SK-N-SH (cell line): ENCODE measurements around the gene PPP1R8. TPM values are rescaled to one million over a fixed set of nuclear protein-coding genes. Genes with fewer than 3 reads are reported as not detected.

Source experiments
- CTCF ChIA-PET: fragments of 300-600, 350-600 bp; formaldehyde crosslinking; extraction: SDS; loops from one replicate; lab custom pipeline; 2021; lab: Yijun Ruan, JAX
- POLR2A ChIA-PET: fragments of 350-600 bp; sonication (Branson Sonifier 250); formaldehyde crosslinking; extraction: SDS; loops from one replicate; lab custom pipeline; 2020; ENCODE audit warnings: antibody characterized with exemption, inconsistent platforms; lab: Yijun Ruan, JAX
- DNase-seq: peaks from one replicate; pipeline ENCODE4 v3.0.0; 2012
- H2AFZ ChIP-seq: fragments of 200-600 bp; sonication (generic); 2 replicates; pipeline ENCODE4 v1.8.1; 2016; ENCODE audit warnings: antibody characterized with exemption, mild to moderate bottlenecking, low read depth
- H3F3A ChIP-seq: fragments of 200-600 bp; sonication (generic); replicated peaks from 2 replicates; pipeline ENCODE3; 2016; ENCODE audit warnings: antibody characterized with exemption, mild to moderate bottlenecking; ENCODE audit not compliant: insufficient read depth
- H3K27ac ChIP-seq, 2 experiments: fragments of 200-500 bp in 1 of 2; fragments of 200-600 bp in 1 of 2; sonication (Bioruptor generic) in 1 of 2; sonication (generic), shearing (Covaris generic) in 1 of 2; 2 replicates each; pipeline versions ENCODE4 v1.5.1 to v1.6.1; 2014 to 2016; ENCODE audit warnings: low read depth in 2 of 2, inconsistent platforms in 1 of 2, low read length in 1 of 2, mild to moderate bottlenecking in 1 of 2, mixed read lengths in 1 of 2
- H3K27me3 ChIP-seq: fragments of 200-600 bp; sonication (generic), shearing (Covaris generic); 2 replicates; pipeline ENCODE4 v1.6.1; 2016; ENCODE audit warnings: mixed run types; ENCODE audit not compliant: insufficient read depth
- H3K36me3 ChIP-seq, 2 experiments: fragments of 200-500 bp in 1 of 2; fragments of 200-600 bp in 1 of 2; sonication (Bioruptor generic) in 1 of 2; sonication (generic) in 1 of 2; replicated peaks in 1 of 2; 2 replicates each; pipeline versions ENCODE3 to v1.5.1; 2014 to 2016; ENCODE audit warnings: low read length in 1 of 2, mild to moderate bottlenecking in 1 of 2; ENCODE audit not compliant: insufficient read depth in 2 of 2, control insufficient read depth in 1 of 2
- H3K4me1 ChIP-seq, 2 experiments: fragments of 200-500 bp in 1 of 2; fragments of 200-600 bp in 1 of 2; sonication (Bioruptor generic) in 1 of 2; sonication (generic), shearing (Covaris generic) in 1 of 2; 2 replicates each; pipeline versions ENCODE4 v1.5.1 to v1.6.1; 2014 to 2016; ENCODE audit warnings: low read depth in 1 of 2, low read length in 1 of 2, mixed run types in 1 of 2; ENCODE audit not compliant: insufficient read depth in 2 of 2, control insufficient read depth in 1 of 2
- H3K4me2 ChIP-seq: fragments of 200-600 bp; sonication (generic), shearing (Covaris generic); 2 replicates; pipeline ENCODE4 v1.6.1; 2017; ENCODE audit warnings: mixed run types
- H3K4me3 ChIP-seq, 2 experiments: fragments of 200-500 bp in 1 of 2; fragments of 200-600 bp in 1 of 2; sonication (Bioruptor generic) in 1 of 2; sonication (generic), shearing (Covaris generic) in 1 of 2; 2 replicates each; pipeline versions ENCODE4 v1.5.1 to v1.8.1; 2014 to 2016; ENCODE audit warnings: low read depth in 2 of 2, inconsistent platforms in 1 of 2, low read length in 1 of 2, mild to moderate bottlenecking in 1 of 2, mixed read lengths in 1 of 2, moderate library complexity in 1 of 2
- H3K79me2 ChIP-seq: fragments of 200-600 bp; sonication (generic); 2 replicates; pipeline ENCODE4 v1.8.1; 2017; ENCODE audit warnings: mild to moderate bottlenecking; ENCODE audit not compliant: insufficient read depth
- H3K9ac ChIP-seq: fragments of 200-600 bp; sonication (generic); 2 replicates; pipeline ENCODE4 v1.6.1; 2017; ENCODE audit warnings: mixed run types
- H3K9me2 ChIP-seq: fragments of 200-600 bp; sonication (generic); 2 replicates; pipeline ENCODE4 v1.6.1; 2017; ENCODE audit warnings: mixed run types
- H3K9me3 ChIP-seq: fragments of 200-600 bp; sonication (generic); 2 replicates; pipeline ENCODE4 v1.6.1; 2017; ENCODE audit warnings: mixed run types, mild to moderate bottlenecking, moderate library complexity
- H4K20me1 ChIP-seq: fragments of 200-600 bp; sonication (generic); 2 replicates; pipeline ENCODE4 v1.6.1; 2017; ENCODE audit warnings: mild to moderate bottlenecking, mixed run types; ENCODE audit not compliant: insufficient read depth
- EZH2phosphoT487 ChIP-seq: fragments of 200-600 bp; sonication (generic); IDR thresholded peaks from 2 replicates; pipeline ENCODE4 v1.6.1; 2017; ENCODE audit warnings: low read depth, mixed run types, mild to moderate bottlenecking, antibody characterized with exemption, moderate library complexity, borderline replicate concordance
- FOSL2 ChIP-seq: IDR thresholded peaks from 2 replicates; pipeline ENCODE4 v1.4.0; 2012; ENCODE audit warnings: low read depth, mild to moderate bottlenecking, moderate library complexity, borderline replicate concordance
- MXI1 ChIP-seq: IDR thresholded peaks from 2 replicates; pipeline ENCODE4 v1.6.1; 2012; ENCODE audit warnings: mild to moderate bottlenecking, low read depth, low read length, improper control_type of control experiment
- NFIC ChIP-seq: IDR thresholded peaks from 2 replicates; pipeline ENCODE4 v1.4.0; 2012; ENCODE audit warnings: borderline replicate concordance
- RFX5 ChIP-seq: IDR thresholded peaks from 2 replicates; pipeline ENCODE4 v1.6.1; 2012; ENCODE audit warnings: mild to moderate bottlenecking, improper control_type of control experiment, low read length
- SIN3A ChIP-seq: IDR thresholded peaks from 2 replicates; pipeline ENCODE4 v1.6.1; 2012; ENCODE audit warnings: low read depth, mild to moderate bottlenecking, low read length, moderate library complexity, borderline replicate concordance
- TCF12 ChIP-seq: IDR thresholded peaks from 2 replicates; pipeline ENCODE4 v1.4.0; 2012
- WGBS: methylation state at CpG from one replicate; pipeline ENCODE4 v1.1.6; 2017; ENCODE audit warnings: low lambda C conversion rate; 5-methylcytosine and 5-hydroxymethylcytosine counted together
- polyA plus RNA-seq, 3 experiments: library from polyadenylated mRNA; depleted of rRNA; stranded (reverse); fragments of >200 nt; gene quantifications; 2 replicates each; pipeline ENCODE4 v1.2.3, GENCODE V29; 2012
- TF ChIP-seq, protein P1 (sequence below): IDR thresholded peaks from 2 replicates; pipeline ENCODE4 v1.4.0; 2012; ENCODE audit warnings: low read depth, borderline replicate concordance
- TF ChIP-seq, protein P2 (sequence below): IDR thresholded peaks from 2 replicates; pipeline ENCODE4 v1.4.0; 2012; ENCODE audit warnings: low read depth

PPP1R8 gene
- polyA plus RNA-seq, 1 of the 3 experiments (the other 2 are of a cell fraction) = 41.8 TPM

DNA sequence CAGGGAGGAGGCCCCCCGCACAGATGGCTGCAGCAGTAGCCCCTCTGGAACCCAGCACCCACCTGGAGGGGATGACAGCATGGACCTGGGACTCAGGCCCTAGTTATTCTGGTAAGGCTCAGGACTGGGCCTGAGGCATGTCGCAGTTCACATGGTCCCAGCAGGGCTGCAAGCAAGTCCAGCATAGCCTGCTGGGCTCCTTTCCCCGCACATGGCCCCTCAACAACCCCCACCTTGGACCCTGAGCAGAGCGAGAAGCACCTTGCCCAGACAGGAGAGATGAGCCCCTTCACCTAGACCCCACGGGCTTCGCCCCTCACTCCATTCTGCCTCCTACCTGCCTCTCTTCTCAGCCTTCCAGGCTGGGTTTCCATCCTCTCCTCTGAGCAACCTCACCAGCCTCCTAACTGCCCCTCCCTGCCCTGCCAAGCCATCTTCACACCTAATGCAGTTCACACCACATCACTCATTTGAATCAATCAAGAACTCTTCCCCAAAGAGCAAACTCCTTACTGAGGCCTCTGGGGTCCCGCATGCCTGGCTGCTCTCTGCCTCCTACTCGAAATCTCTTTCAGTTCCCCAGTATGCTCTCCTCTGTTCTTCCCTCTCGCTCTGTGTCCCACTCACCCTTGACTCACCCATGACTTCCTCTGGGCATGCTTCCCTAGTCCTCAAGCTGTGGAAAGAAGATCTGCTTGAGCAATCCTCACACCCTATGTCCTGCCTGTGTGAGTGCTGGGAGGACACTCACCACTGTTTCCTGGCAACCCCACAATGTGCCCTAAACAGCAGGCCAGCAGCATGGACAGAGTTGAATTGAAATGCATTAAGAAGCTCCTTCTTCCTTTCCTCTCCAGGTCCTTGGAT lies 32.3 kb downstream of the PPP1R8 start:
- POLR2A ChIA-PET = interaction anchor here (0.7 kb wide), 1 partner anchor 10 kb away, joined by 5 read pairs; the partner anchor contains the start of gene THEMIS2

DNA sequence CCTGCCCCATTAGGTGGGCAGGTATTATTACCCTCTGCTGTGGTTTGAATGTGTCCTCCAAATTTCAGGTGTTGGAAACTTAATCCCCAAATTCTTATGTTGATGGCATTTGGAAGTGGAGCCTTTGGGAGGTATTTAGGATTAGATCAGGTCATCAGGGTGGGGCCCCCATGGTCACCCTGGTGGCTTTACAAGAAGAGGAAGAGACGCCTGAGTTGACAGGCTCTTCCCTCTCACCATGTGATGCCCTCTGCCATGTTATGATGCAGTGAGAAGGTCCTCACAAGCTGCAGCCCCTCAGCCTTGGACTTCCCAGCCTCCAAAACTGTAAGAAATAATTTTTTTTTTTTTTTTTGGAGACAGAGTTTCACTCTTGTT lies 32.9 kb downstream of the PPP1R8 start:
- Histone ChIP-seq H3K9me3 (no peaks in the 10 kb centered on the region), H3K27me3 (no peaks in the 10 kb centered on the region), H2AFZ (peak overlapping the region; percentile 50; the same call in 1 of the 2 replicates), H3F3A (peaks cover 3% of the 10 kb centered on the region), H3K4me2 (peak overlapping the region; percentile 39), H3K79me2 (no peaks in the 10 kb centered on the region), H3K36me3 (no peaks in the 10 kb centered on the region), H3K9ac (peak overlapping the region; percentile 52), H3K4me1 (peaks cover 1 to 12% of the 10 kb centered on the region in 2 experiments; a peak in 3 of 4 replicates), H3K27ac (peak overlapping the region in 1 of 2 experiments; percentile 86; a peak in 2 of 4 replicates), H3K9me2 (no peaks in the 10 kb centered on the region), H4K20me1 (no peaks in the 10 kb centered on the region), H3K4me3 (no peak overlapping the region)
- TF ChIP-seq NFIC = no peak
- TF ChIP-seq MXI1 = no peak
- TF ChIP-seq SIN3A = no peak
- TF ChIP-seq, protein P1, sequence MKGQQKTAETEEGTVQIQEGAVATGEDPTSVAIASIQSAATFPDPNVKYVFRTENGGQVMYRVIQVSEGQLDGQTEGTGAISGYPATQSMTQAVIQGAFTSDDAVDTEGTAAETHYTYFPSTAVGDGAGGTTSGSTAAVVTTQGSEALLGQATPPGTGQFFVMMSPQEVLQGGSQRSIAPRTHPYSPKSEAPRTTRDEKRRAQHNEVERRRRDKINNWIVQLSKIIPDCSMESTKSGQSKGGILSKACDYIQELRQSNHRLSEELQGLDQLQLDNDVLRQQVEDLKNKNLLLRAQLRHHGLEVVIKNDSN = no peak
- TF ChIP-seq EZH2phosphoT487 = no peak
- no peak for TF ChIP-seq RFX5
- 80% methylated on average over 1 of the region's 1 CpG for WGBS
- no peak for DNase-seq
- ChIA-PET POLR2A (interaction anchor here (0.7 kb wide), 1 partner anchor 9 kb away, joined by 5 read pairs; the partner anchor contains the start of gene THEMIS2), CTCF (interaction anchor here (1.5 kb wide), 1 partner anchor 138 kb away, joined by 3 read pairs; the partner anchor contains the start of gene FAM76A)

More for the DNA sequence above, 32.3 kb downstream of the PPP1R8 start:
- Histone ChIP-seq H3K27ac (peak overlapping the region in 1 of 2 experiments; percentile 86; a peak in 2 of 4 replicates), H2AFZ (peak overlapping the region; percentile 87; the same call in 1 of the 2 replicates), H3K9me2 (no peaks in the 10 kb centered on the region), H3K36me3 (no peaks in the 10 kb centered on the region), H3F3A (peaks cover 3% of the 10 kb centered on the region), H4K20me1 (no peaks in the 10 kb centered on the region), H3K4me1 (peaks cover 6 to 12% of the 10 kb centered on the region in 2 experiments; a peak in 3 of 4 replicates), H3K79me2 (no peaks in the 10 kb centered on the region), H3K9ac (peak overlapping the region; percentile 52), H3K4me3 (no peak overlapping the region), H3K4me2 (peak overlapping the region; percentile 39), H3K27me3 (no peaks in the 10 kb centered on the region), H3K9me3 (no peaks in the 10 kb centered on the region)
- DNase-seq = no peak
- CTCF ChIA-PET = interaction anchor here (1.5 kb wide), 1 partner anchor 137 kb away, joined by 3 read pairs; the partner anchor contains the start of gene FAM76A
- TF ChIP-seq TCF12 (peak; percentile 42; the same call in 1 of the 2 replicates), RFX5 (no peak), FOSL2 (peak; percentile 22; the same call in 1 of the 2 replicates)
- TF ChIP-seq, protein P2, sequence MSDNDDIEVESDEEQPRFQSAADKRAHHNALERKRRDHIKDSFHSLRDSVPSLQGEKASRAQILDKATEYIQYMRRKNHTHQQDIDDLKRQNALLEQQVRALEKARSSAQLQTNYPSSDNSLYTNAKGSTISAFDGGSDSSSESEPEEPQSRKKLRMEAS = peak; percentile 94
- WGBS = 67% methylated on average over 5 of the region's 9 CpGs
